Natural killer cell (primary cell): ENCODE data around the gene MAN1C1. TPM values are rescaled to one million over a fixed set of nuclear protein-coding genes. Genes with fewer than 3 reads are reported as not detected.

Experiments
- ATAC-seq, 3 donors: fragments of 150-1000 bp in 2 of 3; fragments of 200-7000 bp in 1 of 3; cut with Tn5 transposase; 1 replicate in 1 of 3; 2 replicates in 2 of 3; pipeline ENCODE4 v1.10.0; 2021; ENCODE audit warnings: mild to moderate bottlenecking in 2 of 3, moderate library complexity in 2 of 3
- DNase-seq, 2 donors: peaks; one replicate each; pipeline versions ENCODE4 v3.0.0 to v3.0.0-alpha.2; 2013 to 2021; ENCODE audit warnings: mixed read lengths in 1 of 2
- H3K27ac ChIP-seq: one replicate; pipeline ENCODE4 v1.5.1; 2013; ENCODE audit warnings: mild to moderate bottlenecking, low read length
- H3K27me3 ChIP-seq: one replicate; pipeline ENCODE4 v1.6.1; 2013; ENCODE audit warnings: low read length; ENCODE audit not compliant: control insufficient read depth, insufficient read depth
- H3K36me3 ChIP-seq: one replicate; pipeline ENCODE4 v1.6.1; 2013; ENCODE audit warnings: low read length; ENCODE audit not compliant: control insufficient read depth, insufficient read depth
- H3K4me1 ChIP-seq: one replicate; pipeline ENCODE4 v1.6.1; 2013; ENCODE audit warnings: low read length; ENCODE audit not compliant: control insufficient read depth, insufficient read depth
- H3K4me3 ChIP-seq: one replicate; pipeline ENCODE4 v1.5.1; 2013; ENCODE audit warnings: low read length
- H3K9me3 ChIP-seq: one replicate; pipeline ENCODE4 v1.6.1; 2013; ENCODE audit warnings: low read length; ENCODE audit not compliant: control insufficient read depth, insufficient read depth
- H3K27ac Mint-ChIP-seq, 2 donors: one replicate each; pipeline ENCODE4 v1.8.0; 2022; ENCODE audit warnings: mild to moderate bottlenecking in 2 of 2, mixed read lengths in 2 of 2, moderate library complexity in 1 of 2
- H3K27me3 Mint-ChIP-seq, 2 donors: one replicate each; pipeline ENCODE4 v1.8.0; 2022; ENCODE audit warnings: low read depth in 2 of 2, mixed read lengths in 2 of 2
- H3K36me3 Mint-ChIP-seq: one replicate; pipeline ENCODE4 v1.8.0; 2022; ENCODE audit warnings: mixed read lengths
- H3K4me1 Mint-ChIP-seq, 2 donors: one replicate each; pipeline ENCODE4 v1.8.0; 2022; ENCODE audit warnings: mixed read lengths in 2 of 2
- H3K4me3 Mint-ChIP-seq: one replicate; pipeline ENCODE4 v1.8.0; 2022; ENCODE audit warnings: mild to moderate bottlenecking, moderate library complexity, mixed read lengths
- H3K9me3 Mint-ChIP-seq, 2 donors: one replicate each; pipeline ENCODE4 v1.8.0; 2022; ENCODE audit warnings: mixed read lengths in 2 of 2
- WGBS: methylation state at CpG from one replicate; pipeline ENCODE4 v1.1.7; 2013; ENCODE audit warnings: missing lambda C conversion rate; ENCODE audit not compliant: insufficient coverage; 5-methylcytosine and 5-hydroxymethylcytosine counted together
- intact Hi-C: fragments of 100-400 bp; cut with micrococcal nuclease; formaldehyde crosslinking; loops from one replicate; pipeline ENCODE4 v1.14.2; 2022
- total RNA-seq, 4 donors: library from RNA; stranded (reverse); fragments of 120-200 nt in 1 of 4; gene quantifications; one replicate each; pipeline versions ENCODE4 v1.2.3 to v1.2.4, GENCODE V29; 2013 to 2022
- TF ChIP-seq, protein P1 (sequence below): fragments of 200-600 bp; IDR thresholded peaks from one replicate; pipeline ENCODE4 v1.8.0; 2022; ENCODE audit warnings: antibody characterized with exemption

The MAN1C1 gene
- total RNA-seq, 3 donors from 2014 or later (not counting 1 experiment from before 2014, with no cell fraction given), result 3.6 to 7.5 (median 7.1) TPM

DNA sequence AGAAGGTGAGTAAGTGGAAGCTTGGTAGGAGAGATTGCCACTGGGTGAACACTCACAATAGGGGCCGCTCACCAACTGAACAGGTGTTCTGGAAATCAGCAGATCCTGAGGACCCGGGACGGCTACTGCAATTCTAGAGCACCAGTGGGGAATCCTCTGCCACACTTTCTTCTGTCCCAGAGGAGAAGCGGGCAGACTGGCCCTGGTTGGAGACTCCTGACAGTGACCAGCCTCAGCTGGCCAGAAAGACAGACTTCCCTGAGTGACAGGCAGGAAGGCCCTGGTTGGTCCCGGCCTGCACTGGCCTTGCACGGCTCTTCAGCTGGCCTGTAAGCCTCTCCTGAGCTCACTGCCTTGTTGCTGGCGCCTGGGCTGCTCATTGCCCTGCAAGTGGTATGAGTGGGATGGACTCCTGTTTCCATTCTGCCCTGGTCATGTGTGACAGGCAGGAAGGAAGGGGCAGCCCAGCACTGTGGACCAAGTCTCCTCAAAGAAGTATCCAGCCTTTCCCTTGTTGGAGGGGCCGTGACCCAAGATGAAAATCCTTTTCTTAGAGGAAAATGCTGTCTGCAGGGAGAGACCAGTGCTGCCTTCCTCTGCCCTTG is 34.5 kb downstream of the MAN1C1 start:
- Histone ChIP-seq H3K9me3 (no peaks in the 10 kb centered on the region), H3K27me3 (no peaks in the 10 kb centered on the region), H3K27ac (no peak overlapping the region), H3K36me3 (no peaks in the 10 kb centered on the region), H3K4me3 (no peak overlapping the region), H3K4me1 (peaks cover 6% of the 10 kb centered on the region)
- no peaks in the 10 kb centered on the region for H3K9me3 Mint-ChIP-seq
- ATAC-seq (no peak), DNase-seq (no peak)
- H3K4me3 Mint-ChIP-seq, result no peak overlapping the region
- intact Hi-C loops, result no loop called here
- no peaks in the 10 kb centered on the region for H3K4me1 Mint-ChIP-seq
- H3K36me3 Mint-ChIP-seq, result no peaks in the 10 kb centered on the region
- H3K27ac Mint-ChIP-seq, result no peak overlapping the region
- TF ChIP-seq, protein P1, sequence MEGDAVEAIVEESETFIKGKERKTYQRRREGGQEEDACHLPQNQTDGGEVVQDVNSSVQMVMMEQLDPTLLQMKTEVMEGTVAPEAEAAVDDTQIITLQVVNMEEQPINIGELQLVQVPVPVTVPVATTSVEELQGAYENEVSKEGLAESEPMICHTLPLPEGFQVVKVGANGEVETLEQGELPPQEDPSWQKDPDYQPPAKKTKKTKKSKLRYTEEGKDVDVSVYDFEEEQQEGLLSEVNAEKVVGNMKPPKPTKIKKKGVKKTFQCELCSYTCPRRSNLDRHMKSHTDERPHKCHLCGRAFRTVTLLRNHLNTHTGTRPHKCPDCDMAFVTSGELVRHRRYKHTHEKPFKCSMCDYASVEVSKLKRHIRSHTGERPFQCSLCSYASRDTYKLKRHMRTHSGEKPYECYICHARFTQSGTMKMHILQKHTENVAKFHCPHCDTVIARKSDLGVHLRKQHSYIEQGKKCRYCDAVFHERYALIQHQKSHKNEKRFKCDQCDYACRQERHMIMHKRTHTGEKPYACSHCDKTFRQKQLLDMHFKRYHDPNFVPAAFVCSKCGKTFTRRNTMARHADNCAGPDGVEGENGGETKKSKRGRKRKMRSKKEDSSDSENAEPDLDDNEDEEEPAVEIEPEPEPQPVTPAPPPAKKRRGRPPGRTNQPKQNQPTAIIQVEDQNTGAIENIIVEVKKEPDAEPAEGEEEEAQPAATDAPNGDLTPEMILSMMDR, result no peak
- no peaks in the 10 kb centered on the region for H3K27me3 Mint-ChIP-seq
- WGBS, result 93% methylated on average over 8 of the region's 8 CpGs

DNA sequence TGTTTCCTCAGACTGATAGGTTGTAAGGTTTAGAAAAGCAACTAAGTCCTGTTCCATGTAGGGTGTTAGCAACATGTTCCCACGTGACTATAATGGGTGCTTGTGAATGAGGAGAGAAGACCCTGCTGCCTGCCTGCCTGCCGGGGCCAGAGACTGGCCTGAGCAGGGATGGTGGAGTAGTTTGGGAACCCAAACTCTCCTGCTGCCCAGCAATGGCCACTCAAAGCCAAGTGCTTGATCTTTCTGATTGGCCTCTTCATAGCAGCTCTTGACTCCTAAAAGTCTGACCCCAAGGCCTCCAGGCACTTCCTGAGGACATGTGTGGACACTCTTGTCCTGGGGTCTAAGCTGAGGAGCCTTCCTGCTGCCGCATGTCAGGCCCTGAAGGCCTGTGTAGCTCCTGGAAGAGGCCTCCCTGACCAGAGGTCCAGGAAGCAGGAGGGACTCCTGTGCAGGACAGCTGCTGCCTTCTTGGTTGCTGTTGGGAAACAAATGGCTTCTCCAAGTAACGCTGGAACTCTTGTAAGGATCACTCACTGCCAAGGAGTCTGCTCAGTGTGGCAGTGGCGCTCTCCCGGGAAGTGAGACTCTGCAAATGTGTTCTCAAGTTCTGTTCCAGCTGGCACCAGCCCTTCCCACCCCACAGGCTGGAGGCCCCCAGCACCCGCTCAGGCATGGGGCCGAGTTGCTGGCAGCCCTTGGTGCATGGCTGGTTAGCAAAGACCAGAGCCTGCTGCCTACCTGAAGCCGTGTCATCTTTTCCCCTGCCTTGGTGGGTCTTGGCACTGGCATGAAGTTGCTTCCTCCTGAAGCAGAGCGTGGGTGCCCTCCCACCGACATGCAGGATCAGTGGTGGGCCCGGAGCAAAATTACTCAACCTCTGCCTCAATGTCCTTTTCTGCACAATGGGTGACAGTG is 35.5 kb downstream of the MAN1C1 start:
- peaks cover 6% of the 10 kb centered on the region for H3K4me1 ChIP-seq

DNA sequence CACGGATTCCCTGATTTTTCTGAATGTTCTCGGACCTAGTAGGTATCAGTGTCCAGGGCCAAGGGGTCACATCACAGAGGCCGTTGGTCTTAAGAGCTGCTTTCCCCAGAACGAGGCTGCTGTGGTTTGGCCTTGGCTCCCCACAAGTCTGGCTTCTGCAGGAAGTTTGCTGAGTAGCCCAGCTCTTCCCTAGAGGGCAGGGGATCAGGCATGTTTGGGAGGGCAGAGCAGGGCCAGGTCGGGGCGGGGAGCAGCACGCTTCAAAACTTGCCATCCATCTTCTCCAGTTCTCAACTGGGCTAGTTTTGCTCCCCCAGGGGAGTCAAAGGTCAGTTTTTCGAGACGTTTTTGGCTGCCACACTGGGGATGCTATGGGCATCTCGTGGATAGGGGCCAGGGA is 37.0 kb downstream of the MAN1C1 start:
- Histone ChIP-seq H3K9me3 (no peaks in the 10 kb centered on the region), H3K27ac (no peak overlapping the region), H3K27me3 (no peaks in the 10 kb centered on the region), H3K4me1 (peaks cover 6% of the 10 kb centered on the region), H3K36me3 (no peaks in the 10 kb centered on the region), H3K4me3 (no peak overlapping the region)
- H3K27ac Mint-ChIP-seq, result no peak overlapping the region
- H3K36me3 Mint-ChIP-seq, result no peaks in the 10 kb centered on the region
- intact Hi-C loops, result no loop called here
- TF ChIP-seq, protein P1, result no peak
- H3K4me3 Mint-ChIP-seq, result no peak overlapping the region
- WGBS, result 73% methylated on average over 10 of the region's 10 CpGs
- ATAC-seq (no peak), DNase-seq (no peak)
- no peaks in the 10 kb centered on the region for H3K9me3 Mint-ChIP-seq
- no peaks in the 10 kb centered on the region for H3K4me1 Mint-ChIP-seq
- no peaks in the 10 kb centered on the region for H3K27me3 Mint-ChIP-seq

More for the DNA sequence above, 35.5 kb downstream of the MAN1C1 start:
- no peaks in the 10 kb centered on the region for H3K9me3 Mint-ChIP-seq
- ATAC-seq (no peak), DNase-seq (no peak)
- intact Hi-C loops, result no loop called here
- no peak overlapping the region for H3K27ac Mint-ChIP-seq
- H3K27me3 Mint-ChIP-seq, result no peaks in the 10 kb centered on the region
- no peak overlapping the region for H3K4me3 Mint-ChIP-seq
- Histone ChIP-seq H3K36me3 (no peaks in the 10 kb centered on the region), H3K27ac (no peak overlapping the region), H3K4me3 (no peak overlapping the region), H3K9me3 (no peaks in the 10 kb centered on the region), H3K27me3 (no peaks in the 10 kb centered on the region)
- no peaks in the 10 kb centered on the region for H3K4me1 Mint-ChIP-seq
- WGBS, result 90% methylated on average over 12 of the region's 12 CpGs
- TF ChIP-seq, protein P1, result no peak
- H3K36me3 Mint-ChIP-seq, result no peaks in the 10 kb centered on the region
